SU-DHL-6 (cell line): Measurements from ENCODE around the gene MACF1.

ENCODE experiments used
- H2AFZ ChIP-seq: fragments of 200-600 bp; sonication (generic); 2 replicates; pipeline ENCODE4 v1.6.1; 2014; ENCODE audit warnings: low read depth, mild to moderate bottlenecking, moderate library complexity, mixed read lengths, antibody characterized with exemption, low read length; ENCODE audit not compliant: severe bottlenecking
- H3F3A ChIP-seq: fragments of 200-600 bp; shearing (Covaris generic); 2 replicates; pipeline ENCODE4 v1.6.0; 2016; ENCODE audit warnings: antibody characterized with exemption, mild to moderate bottlenecking; ENCODE audit not compliant: insufficient read depth
- H3K27ac ChIP-seq: fragments of 200-600 bp; sonication (generic); 2 replicates; pipeline ENCODE4 v1.5.1; 2016; ENCODE audit warnings: low read depth, mild to moderate bottlenecking, low read length, moderate library complexity, mixed read lengths
- H3K27me3 ChIP-seq: fragments of 200-600 bp; sonication (generic), shearing (Covaris generic); 2 replicates; pipeline ENCODE4 v1.6.0; 2014; ENCODE audit warnings: mild to moderate bottlenecking, low read length
- H3K36me3 ChIP-seq: fragments of 200-600 bp; sonication (generic); 2 replicates; pipeline ENCODE4 v1.6.1; 2014; ENCODE audit warnings: mild to moderate bottlenecking, low read length, mixed read lengths
- H3K4me2 ChIP-seq: fragments of 300-600, 200-600 bp; shearing (Covaris generic), sonication (generic); 2 replicates; pipeline ENCODE4 v1.6.0; 2014; ENCODE audit warnings: low read length, low read depth, mild to moderate bottlenecking; ENCODE audit not compliant: poor library complexity, severe bottlenecking
- H3K4me3 ChIP-seq: fragments of 200-600 bp; sonication (generic); 2 replicates; pipeline ENCODE4 v1.5.1; 2014; ENCODE audit warnings: antibody characterized with exemption, low read length, mild to moderate bottlenecking, mixed read lengths; ENCODE audit not compliant: insufficient read depth, poor library complexity, severe bottlenecking
- H3K79me2 ChIP-seq: fragments of 200-600 bp; sonication (generic); 2 replicates; pipeline ENCODE4 v1.6.1; 2014; ENCODE audit warnings: mild to moderate bottlenecking, low read length, moderate library complexity; ENCODE audit not compliant: insufficient read depth
- H3K9ac ChIP-seq: fragments of 200-600 bp; sonication (generic); 2 replicates; pipeline ENCODE4 v1.7.0; 2014; ENCODE audit warnings: mild to moderate bottlenecking, low read length
- H3K9me2 ChIP-seq: fragments of 200-600 bp; sonication (generic); replicated peaks from 2 replicates; pipeline ENCODE4 v1.6.1; 2014; ENCODE audit warnings: low read length; ENCODE audit not compliant: insufficient read depth
- H3K9me3 ChIP-seq: fragments of 200-600 bp; sonication (generic); 2 replicates; pipeline ENCODE4 v1.6.1; 2014; ENCODE audit warnings: low read length, mixed read lengths; ENCODE audit not compliant: insufficient read depth
- H4K20me1 ChIP-seq: fragments of 200-600 bp; sonication (generic); 2 replicates; pipeline ENCODE4 v1.6.1; 2014; ENCODE audit warnings: low read depth, mild to moderate bottlenecking, antibody characterized with exemption, low read length, moderate library complexity, mixed read lengths
- EZH2phosphoT487 ChIP-seq: fragments of 200-600 bp; sonication (generic), shearing (Covaris generic); conservative IDR thresholded peaks from 2 replicates; pipeline ENCODE4 v1.6.1; 2018; ENCODE audit warnings: mild to moderate bottlenecking, antibody characterized with exemption, low read length, moderate library complexity, mixed read lengths
- TF ChIP-seq, protein P1 (sequence below): fragments of 200-600 bp; sonication (generic); IDR thresholded peaks from one replicate; pipeline ENCODE4 v1.5.1; 2017; ENCODE audit warnings: antibody characterized with exemption, mild to moderate bottlenecking, low read length, moderate library complexity; ENCODE audit not compliant: insufficient read depth, poor library complexity, severe bottlenecking

The MACF1 gene

DNA sequence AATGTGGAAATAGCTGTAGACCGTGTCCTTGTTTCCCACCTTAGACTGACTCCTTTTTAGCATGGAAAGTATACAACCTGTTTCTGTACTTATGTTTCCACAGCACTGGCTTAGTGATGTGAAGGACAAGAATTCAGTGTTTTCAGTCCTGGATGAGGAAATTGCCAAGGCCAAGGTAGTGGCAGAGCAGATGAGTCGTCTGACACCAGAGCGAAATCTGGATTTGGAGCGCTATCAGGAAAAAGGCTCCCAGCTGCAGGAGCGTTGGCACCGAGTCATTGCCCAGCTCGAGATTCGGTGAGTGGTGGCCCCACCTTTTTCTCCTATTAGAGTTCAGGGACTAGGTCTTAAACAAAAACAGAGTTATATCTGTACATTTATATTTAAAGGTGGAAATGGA, 112.6 kb downstream of the MACF1 start:
- Histone ChIP-seq H3K36me3 (peaks cover 64% of the 10 kb centered on the region), H3K79me2 (no peaks in the 10 kb centered on the region)

DNA sequence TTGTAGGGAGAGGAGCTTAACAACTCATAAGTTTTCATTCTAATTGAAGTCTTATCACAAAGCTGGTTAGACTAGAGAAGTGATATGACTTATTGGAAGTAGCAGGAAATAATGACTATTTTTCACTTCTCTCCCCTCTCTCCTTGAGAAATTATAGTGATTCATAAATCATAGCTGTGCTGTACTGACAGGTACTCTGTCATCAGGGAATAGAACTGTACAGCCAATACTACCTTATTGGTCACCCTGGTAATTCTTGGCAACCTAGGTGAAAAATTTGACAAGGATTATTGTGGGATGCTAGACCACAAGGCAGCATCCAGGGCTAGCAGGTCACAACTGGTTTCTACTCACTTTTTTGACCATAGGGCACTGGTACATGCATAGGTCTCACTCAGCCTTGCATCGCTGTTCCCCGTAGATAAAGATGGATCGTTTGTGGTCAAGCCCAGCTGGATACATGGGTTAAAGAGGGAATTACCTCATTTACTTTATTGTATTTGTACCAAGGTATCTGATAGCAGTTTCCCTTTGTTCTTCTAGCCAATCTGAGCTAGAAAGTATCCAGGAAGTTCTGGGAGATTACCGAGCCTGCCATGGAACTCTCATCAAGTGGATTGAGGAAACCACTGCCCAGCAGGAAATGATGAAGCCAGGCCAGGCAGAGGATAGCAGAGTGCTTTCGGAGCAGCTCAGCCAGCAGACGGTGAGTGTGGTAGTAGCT, 113.6 kb downstream of the MACF1 start:
- Histone ChIP-seq H3K9me3 (no peaks in the 10 kb centered on the region), H4K20me1 (no peaks in the 10 kb centered on the region), H3K4me3 (no peak overlapping the region), H3K79me2 (no peaks in the 10 kb centered on the region), H3K36me3 (peaks cover 72% of the 10 kb centered on the region), H3K9ac (no peak overlapping the region), H3K4me2 (no peak overlapping the region), H3K27ac (no peak overlapping the region), H3K27me3 (no peaks in the 10 kb centered on the region), H3K9me2 (no peaks in the 10 kb centered on the region), H3F3A (0 out of 2 replicates have a peak, but pooled peaks cover 5% of the 10 kb centered on the region), H2AFZ (no peak overlapping the region)
- TF ChIP-seq, protein P1, sequence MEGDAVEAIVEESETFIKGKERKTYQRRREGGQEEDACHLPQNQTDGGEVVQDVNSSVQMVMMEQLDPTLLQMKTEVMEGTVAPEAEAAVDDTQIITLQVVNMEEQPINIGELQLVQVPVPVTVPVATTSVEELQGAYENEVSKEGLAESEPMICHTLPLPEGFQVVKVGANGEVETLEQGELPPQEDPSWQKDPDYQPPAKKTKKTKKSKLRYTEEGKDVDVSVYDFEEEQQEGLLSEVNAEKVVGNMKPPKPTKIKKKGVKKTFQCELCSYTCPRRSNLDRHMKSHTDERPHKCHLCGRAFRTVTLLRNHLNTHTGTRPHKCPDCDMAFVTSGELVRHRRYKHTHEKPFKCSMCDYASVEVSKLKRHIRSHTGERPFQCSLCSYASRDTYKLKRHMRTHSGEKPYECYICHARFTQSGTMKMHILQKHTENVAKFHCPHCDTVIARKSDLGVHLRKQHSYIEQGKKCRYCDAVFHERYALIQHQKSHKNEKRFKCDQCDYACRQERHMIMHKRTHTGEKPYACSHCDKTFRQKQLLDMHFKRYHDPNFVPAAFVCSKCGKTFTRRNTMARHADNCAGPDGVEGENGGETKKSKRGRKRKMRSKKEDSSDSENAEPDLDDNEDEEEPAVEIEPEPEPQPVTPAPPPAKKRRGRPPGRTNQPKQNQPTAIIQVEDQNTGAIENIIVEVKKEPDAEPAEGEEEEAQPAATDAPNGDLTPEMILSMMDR: no peak

More for the DNA sequence above, 112.6 kb downstream of the MACF1 start:
- H3K9me3 ChIP-seq: no peaks in the 10 kb centered on the region
- H3K27ac ChIP-seq: no peak overlapping the region
- no peak overlapping the region for H2AFZ ChIP-seq
- 0 out of 2 replicates have a peak, but pooled peaks cover 5% of the 10 kb centered on the region for H3F3A ChIP-seq
- no peak overlapping the region for H3K4me3 ChIP-seq
- H4K20me1 ChIP-seq: no peaks in the 10 kb centered on the region
- no peak overlapping the region for H3K4me2 ChIP-seq
- TF ChIP-seq, protein P1: no peak
- no peak for TF ChIP-seq EZH2phosphoT487
- no peaks in the 10 kb centered on the region for H3K9me2 ChIP-seq
- H3K9ac ChIP-seq: no peak overlapping the region
- no peaks in the 10 kb centered on the region for H3K27me3 ChIP-seq

DNA sequence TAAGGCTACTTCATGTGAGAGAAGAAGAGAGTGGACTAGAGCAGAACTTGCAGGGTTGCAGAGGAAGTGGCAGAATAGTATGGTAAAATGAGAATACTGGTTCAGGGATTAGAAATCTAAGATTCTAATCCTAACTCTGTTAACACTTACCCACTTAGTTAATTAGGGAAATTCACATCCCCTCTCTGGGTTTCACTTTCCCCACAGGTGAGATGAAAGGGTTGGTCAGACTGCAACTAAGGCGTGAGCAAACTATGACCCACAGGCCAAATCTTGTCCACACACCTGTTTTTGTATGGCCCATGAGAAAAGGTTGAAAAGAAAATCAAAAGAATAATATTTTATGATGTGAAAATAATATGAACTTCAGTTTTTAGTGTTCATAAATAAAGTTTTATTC, 117.5 kb downstream of the MACF1 start:
- Histone ChIP-seq H3K4me3 (no peak overlapping the region), H3K27ac (no peak overlapping the region), H3K9me2 (no peaks in the 10 kb centered on the region), H3F3A (no peaks in the 10 kb centered on the region), H4K20me1 (no peaks in the 10 kb centered on the region; the same call in 1 of the 2 replicates), H3K79me2 (no peaks in the 10 kb centered on the region), H3K36me3 (peaks cover 81% of the 10 kb centered on the region), H3K27me3 (no peaks in the 10 kb centered on the region), H2AFZ (no peak overlapping the region), H3K9me3 (no peaks in the 10 kb centered on the region), H3K4me2 (no peak overlapping the region), H3K9ac (no peak overlapping the region)
- TF ChIP-seq, protein P1: no peak
- TF ChIP-seq EZH2phosphoT487: no peak
